HPDE6-E6E7 (cell line): ENCODE data around the gene GOLGA5.
"Not testable (repeated sequence)": the region's sequence is repeated elsewhere in the genome, so short reads cannot be mapped to it uniquely, and the experiment has no call there.

ENCODE experiments used
- DNase-seq: peaks from one replicate; pipeline ENCODE4 v3.0.0; 2011; ENCODE audit warnings: missing footprints; ENCODE audit errors: extremely low spot score

Gene GOLGA5

DNA sequence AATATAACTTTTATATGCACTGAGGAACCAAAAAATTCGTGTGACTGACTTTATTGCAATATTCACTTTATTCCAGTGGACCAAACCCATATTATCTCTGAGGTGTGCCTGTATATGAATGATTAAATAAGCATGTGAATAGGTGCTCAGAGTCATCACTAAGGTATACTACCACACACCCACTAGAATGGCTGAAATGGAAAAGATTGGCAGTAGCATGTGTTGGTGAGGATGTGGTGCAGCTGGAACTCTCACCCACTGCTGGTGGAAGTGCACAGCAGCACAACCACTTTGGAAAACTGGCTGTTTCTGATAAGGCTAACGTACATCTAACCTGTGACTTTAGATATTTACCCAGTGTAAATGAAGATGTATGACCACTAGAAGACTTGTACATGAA, 36.8 kb downstream of the GOLGA5 start:
- no peak for DNase-seq

DNA sequence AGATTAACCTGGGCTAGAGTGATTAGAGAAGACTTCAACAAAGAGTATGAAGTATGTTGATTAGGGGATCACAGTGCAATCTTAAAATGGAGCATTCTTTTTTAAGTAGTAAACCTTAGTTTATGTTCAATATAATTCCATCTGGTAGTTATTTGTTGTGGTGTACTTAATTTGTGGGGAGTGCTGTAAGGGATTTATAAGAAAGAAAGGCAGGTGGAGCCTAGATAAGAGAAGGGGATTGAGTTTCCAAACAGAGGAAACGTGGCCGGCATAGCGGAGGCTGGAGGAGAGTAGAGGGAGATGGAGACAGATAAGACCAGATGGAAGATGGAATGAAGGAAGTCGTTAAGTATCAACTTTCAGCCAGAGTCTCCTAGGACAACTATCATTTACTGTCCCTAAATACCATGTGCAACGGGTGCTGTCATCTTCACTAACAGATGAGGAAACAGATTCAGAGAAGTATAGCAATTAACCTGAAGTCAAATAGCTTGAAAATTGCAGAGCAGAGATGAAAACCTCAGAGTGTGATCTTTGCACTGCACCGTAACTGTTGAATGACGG, 38.1 kb downstream of the GOLGA5 start:
- no peak for DNase-seq

DNA sequence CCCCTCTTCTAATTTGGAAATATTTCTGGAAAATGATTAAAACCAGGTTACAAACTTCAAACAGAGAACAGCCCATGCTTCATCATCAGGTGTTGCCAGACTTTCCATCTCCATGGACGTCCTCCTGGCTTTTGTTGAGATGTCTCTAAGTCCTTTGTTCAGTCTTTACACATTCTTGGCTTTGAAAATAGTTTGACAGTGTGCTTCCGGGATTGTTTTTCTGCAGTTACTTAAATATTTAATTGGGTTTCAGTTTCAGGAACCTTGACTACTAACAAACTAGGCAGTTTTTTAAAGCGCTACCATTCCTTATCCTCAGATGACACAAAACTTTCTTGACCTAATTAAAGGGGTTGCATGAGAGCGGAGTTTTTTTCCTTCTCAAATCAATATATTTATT, 47.8 kb downstream of the GOLGA5 start:
- DNase-seq, result no peak

DNA sequence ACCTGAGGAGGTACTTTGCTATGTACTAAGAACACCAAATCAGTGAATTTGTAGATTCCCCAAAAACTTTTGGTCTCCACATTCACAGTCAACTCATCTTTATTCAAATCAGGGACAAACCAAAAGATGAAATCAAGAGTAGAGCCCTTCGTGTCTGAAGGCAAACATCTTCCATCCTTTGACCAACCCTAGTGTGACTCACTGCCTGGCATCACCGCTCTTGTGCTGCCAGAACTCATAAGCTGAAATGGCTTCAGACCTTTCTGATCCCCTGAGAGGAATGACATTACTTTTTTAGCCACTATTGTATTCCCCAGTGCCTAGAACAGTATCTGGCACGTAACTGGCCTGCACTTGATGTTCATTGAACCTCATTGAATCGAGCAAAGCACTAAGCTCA, 50.1 kb downstream of the GOLGA5 start:
- DNase-seq, result no peak

DNA sequence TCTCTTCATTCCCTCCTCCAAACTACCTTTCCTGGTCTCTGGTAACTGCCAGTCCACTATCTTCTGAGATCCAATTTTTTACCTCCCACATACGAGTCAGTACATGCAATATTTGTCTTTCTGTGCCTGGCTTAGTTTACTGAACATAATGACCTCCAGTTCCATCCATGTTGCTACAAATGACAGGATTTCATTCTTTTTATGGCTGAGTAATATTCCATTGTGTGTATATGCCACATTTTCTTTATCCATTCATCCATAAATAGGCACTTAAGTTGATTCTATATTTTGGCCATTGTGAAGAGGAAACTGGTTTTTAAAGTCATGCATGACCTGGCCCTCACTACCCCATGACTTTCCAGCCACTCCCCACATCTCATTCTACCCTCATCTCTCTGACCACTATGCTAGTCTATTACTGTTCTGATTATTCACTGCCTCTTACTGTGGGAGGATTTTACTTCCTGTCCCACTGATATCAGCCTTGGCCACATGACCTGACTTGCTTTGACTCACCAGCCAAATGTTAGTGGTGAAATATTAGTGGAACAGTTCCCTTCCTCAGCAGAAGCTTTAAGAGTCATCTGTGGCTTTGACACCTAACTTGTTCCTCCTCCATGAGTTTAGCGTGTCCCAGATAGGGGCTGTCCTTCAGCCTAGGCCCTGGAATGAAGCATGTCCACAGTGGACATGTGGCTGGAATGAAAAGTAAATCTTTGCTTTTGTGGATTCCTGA, 52.2 kb downstream of the GOLGA5 start:
- peak; percentile 55 for DNase-seq

DNA sequence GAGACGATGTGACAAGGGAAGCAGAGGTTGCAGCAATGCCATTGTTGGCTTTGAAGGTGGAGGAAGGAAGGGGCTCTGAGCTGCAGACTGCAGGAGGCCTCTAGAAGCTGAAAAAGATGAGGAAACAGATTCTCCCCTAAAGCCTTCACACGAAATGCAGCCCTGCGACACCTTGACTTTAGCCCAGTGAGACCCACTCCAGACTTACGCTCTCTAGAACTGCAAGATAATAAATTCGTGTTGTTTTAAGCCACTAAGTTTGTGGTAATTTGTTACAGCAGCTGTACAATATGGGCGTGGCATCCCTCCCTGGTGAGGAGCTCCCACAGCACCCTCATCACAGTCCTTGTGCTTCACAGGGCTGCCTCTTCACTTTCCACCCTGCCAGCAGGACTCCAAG, 53.2 kb downstream of the GOLGA5 start:
- no peak for DNase-seq

DNA sequence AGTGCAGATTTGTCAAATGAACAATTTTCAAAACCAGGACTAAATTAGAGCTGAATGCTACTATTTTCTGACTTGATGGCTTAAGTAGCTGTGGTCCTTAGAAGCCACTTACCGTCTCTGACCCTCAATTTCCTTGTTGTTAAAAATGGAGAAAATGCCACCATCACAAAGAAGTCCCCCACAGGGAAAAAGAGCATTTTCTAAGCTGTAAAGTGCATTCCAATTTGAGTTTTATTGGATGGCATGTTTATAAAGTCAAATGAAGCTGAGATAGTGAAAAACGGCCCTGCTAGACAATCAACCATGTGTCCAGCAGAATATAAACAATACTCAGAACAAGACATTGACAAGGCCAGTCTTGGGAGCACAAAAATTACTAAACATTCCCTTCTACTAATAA, 53.6 kb downstream of the GOLGA5 start:
- no peak for DNase-seq

DNA sequence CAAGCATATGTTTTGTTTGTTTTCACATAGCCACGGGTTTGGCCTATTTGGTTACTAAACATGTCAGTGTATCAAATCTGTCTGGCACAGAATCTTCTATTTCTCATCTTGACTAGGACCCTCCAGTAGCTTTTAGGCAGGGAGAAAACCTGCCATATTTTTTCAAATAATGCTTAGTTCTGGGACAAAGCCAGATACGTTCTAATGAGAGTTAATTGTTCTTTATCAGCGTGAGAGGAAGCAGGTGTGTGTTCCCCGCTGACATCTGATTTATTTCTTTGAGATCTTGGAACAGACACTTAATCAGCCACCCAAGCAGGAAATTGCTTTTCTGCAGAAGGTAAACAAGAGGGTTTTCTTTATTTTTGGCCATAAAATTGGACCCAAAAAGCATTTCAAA, 54.8 kb downstream of the GOLGA5 start:
- DNase-seq, result no peak

DNA sequence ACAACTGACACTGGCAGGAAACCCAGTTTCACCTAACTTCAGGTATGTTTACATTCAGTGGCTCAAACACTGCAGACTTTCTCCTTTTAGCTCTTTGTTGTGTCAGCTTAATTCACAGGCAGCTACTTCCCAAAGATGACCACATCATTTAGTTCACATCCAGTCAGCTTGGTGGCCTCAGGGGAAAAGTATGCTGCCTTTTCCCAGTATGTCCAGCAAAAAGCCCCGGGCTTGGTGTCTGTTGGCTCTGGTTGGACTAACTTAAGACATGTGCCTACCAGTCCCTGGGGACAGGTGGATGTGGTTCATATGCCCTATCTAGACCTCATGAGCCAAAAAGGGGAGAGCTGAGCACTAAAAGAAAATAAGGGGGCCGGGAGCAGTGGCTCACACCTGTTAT, 56.4 kb downstream of the GOLGA5 start:
- DNase-seq, result no peak

DNA sequence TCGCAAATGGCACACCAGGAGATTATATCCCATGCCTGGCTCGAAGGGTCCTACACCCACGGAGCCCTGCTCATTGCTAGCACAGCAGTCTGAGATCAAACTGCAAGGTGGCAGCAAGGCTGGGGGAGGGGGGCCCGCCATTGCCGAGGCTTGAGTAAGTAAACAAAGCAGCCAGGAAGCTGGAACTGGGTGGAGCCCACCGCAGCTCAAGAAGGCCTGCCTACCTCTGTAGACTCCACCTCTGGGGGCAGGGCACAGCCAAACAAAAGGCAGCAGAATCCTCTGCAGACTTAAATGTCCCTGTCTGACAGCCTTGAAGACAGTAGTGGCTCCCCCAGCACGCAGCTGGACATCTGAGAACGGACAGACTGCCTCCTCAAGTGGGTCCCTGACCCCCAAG, 59.0 kb downstream of the GOLGA5 start:
- DNase-seq, result not testable (repeated sequence)

DNA sequence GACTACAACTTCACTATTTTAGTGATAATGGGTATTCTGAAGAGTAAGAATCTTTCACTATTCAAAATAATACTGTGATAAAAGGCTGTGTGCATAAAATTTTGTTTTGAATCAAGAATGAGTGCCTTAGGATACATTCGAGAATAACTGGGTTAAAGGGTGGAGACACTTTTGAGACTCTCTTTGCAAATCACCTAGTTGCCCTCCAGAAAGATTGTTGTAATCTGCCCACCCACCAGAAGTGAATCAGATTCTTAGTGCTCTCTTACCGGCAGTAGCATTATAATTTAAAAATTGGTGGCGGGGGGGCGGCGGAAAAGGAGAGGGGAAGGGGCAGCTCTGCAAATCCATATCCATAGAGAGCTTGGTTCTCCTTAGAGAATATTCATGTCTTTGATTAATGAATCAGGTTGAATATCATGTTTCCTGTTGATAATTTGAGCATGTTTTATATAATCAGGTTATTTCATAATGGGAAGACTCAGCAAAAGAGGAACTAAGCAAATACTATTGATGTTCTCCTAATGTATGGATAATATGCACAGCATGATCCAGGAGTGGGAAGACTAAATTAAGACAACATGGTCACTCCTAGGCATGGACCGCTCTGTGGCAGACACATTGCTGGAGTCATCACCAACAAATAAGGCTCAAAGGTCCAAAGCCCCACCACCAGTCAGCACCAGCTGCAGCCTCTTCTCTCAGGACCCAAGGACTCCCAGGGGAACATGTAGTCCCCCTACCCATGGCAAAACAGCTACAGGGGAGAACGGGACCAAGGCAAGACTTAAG, 66.1 kb downstream of the GOLGA5 start:
- no peak for DNase-seq

DNA sequence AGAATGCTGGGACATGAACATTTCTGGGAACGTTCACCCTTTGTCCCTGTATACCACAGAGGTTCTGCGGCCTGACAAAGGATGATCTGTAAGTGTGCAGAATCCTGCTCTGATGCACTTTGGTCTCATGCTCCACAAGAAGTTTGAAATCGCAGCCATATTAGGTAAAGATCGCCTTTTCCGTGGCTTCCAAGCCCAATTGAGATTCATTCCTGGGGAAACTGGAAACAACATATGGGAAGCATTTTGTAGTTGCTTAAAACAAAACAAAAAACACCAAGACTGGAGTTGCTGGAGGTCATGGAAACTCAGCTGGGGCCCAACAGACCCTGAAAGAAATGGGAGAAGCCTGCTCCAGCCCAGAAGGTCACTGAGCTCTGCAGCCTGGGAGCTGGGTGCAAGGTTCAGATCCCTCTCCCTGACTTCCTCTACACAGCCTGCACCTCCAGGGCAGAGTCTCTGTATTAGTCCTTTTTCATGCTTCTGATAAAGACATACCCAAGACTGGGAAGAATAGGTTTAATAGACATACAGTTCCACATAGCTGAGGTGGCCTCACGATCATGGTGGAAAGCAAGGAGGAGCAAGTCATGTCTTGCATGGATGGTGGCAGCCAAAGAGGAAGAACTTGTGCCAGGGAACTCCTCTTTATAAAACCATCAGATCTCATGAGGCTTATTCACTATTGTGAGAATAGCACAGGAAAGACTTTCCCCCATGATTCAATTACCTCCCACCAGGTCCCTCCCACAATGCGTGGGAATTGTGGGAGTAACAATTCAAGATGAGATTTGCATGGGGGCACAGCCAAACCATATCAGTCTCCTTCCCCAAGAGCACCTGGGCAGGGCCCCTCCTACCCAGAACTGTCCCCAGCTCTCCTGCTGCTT, 68.0 kb downstream of the GOLGA5 start:
- DNase-seq, result no peak

DNA sequence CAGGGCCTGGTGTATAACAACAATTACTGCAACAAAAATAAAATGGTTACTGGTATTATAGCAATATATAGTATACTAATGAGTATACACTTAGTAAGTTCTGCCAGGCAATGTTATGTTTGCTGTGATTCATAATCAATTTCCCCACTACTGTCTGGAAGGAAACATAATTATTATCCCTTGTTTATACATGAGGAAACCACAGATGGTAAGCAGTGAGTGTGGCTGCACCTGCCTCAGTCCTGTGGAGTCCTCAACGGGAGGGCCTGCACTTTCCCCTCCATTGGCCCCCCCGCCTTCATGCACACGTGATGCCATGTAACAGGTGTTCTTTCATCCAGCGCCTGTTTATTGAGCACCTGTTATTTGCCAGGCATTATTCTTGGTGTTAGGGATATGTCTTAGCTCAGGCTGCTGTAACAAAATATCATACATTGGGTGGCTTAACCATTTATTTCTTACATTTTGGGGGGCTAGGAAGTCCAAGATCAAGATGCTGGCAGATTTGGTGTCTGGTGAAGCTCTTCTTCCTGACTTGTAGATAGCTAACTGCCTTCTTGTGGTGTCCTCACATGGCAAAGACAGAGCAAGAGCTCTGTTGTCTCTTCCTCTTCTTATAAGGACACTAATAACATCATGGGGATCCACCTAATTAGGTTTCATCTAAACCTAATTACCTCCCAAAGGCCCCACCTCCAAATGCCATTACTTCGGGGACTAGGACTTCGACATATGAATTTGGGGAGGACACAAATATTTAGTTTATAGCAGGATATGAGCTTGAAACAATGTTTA, 69.4 kb downstream of the GOLGA5 start:
- DNase-seq, result no peak

DNA sequence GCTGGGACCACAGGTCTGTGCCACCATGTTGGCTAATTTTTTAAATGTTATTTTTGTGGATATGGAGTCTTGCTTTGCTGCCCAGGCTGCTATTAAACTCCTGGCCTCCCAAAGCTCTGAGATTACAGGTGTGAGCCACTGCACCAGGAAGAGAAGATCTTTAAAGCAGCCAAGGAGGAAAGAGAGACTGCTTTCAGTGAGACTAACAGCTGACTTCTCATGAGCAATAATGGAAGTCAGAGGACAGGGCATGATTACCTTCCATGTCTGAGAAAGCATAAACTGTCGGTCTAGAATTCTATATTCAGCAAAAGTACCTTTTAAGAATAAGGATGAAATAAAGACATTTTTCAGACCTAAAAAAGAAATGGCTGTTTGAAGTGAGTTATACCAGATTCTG, 71.6 kb downstream of the GOLGA5 start:
- DNase-seq, result no peak

DNA sequence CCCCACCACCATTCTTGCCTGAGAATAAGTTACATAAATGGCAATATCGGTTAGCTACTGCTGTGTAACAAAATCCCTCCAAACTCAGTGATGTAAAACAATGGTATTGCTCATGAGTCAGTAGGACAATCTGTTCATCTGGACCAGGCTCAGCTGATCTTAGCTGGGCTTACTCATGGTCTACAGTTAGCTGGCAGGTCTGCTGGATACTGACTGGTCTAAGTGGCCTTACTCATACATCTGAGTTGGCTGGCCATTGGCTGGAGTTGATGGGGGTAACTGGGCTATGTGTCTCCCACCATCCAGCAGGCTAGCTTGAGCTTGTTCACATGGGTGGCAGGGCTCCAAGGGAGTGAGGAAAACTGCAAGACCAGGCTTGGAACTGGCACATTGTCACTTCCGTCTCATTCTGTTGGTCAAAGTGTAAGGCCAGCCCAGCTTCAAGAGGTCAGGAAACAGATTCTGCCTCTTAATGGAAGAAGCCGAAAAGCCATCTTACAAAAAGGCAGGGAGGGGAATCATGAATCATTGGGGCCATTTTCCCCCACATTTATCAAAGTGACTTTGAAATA, 72.2 kb downstream of the GOLGA5 start:
- DNase-seq, result no peak

DNA sequence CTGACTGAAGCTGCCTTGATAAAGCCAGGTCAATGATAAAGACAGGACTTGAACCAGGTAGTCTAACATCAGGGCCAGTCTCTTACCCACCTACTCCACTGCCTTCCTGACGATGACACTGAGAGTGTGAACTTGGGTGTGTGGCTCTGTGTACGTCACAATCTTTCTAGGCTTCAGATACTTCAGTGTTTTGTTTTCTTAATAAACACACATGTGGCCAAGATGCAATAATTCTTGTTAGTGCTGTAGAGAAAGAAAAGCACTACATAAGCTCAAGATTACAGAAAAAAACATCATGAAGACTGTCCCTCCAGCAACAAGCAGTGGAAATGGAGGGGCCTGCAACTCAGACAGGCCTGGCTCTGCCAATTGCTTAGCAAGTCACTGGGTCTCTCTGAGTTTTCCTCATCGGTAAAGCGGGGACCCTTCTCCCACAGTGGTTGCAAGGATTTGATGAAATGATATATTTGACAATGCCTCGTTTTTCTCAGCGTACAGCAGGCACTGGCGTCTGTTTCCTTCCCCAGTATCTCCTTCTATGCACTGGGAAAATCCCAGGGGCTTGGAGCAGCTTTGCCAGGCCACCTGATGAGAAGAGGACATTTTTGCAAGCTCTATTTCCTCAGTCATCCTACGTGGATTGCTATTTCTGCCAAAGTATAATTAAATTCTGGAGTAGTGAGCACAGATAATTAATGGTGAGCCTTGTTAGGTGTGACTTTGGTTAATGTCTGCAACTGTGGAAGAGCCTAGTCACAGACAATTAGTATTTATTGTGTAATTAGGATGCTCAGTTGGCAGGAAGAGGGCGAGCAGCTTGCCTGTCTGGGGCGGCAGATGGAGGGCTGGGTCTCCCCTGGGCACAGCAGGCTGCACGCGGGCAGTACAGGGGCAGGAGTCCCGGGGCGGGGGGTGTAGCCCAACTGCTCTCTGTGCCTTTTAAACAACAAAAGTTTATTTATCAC, 73.1 kb downstream of the GOLGA5 start:
- no peak for DNase-seq

DNA sequence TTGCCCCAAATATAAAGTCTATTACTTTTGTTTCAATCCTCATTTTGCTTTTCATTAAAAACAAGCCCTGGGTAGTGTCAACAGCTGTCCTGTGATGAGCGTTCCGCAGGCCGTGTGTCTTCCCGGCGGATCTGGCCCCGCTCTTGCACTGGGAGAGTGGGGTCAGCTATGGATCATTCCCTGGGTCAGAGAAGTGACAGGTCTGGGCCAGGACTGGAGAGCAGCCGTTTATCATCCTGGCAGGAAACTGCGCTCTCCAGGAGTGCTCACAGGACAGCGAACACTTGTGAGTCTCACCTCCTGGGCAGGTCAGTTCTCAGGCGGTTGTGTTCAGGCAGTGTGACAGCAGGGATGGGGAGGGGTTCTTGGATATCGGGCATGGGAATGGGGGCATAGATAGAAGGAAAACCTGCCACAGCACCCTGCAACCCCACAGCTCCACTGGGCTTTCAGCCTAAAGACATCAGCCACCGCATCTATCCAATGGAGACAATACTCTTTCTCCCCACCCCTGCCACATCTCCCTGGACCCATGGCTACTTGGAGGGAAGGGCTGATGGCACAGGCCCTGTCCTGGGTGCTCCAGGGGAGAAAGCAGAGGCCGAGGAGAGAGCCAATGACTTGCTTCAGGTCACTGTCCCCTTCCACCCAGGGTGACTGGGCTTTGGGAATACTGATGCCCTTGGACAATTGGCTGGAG, 81.0 kb downstream of the GOLGA5 start:
- no peak for DNase-seq

DNA sequence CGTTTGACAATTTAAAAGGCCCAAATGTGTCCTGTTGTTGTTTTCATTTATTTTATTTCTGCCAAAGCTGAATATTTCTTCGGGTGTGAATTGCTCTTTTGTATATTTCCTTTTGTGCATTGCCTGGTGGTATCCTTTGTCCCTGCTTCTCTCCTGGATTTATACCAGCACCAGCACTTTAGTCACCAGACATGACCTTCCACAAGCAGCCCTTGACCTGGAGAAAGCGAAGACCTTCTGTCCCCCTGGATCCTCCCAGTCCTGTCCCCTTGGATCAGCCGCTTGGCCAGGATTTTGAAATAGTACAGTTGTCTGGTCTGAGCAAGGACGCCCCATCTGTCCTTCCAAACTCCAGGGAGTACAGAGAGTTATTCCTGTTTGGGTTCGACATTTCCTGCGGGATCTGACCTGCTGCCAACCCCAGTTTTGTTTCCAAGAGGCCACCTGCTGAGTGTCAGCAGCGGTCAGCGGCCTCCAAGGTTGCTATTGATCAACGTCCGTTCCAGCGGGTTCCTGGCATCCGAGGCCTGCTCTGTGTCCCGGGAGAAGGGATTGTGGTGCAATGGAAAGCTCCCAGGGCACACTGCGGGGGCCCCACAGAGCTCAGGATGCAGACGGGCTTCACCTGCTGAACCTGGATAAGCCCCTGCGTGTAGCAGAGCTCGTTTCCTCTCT, 83.8 kb downstream of the GOLGA5 start:
- no peak for DNase-seq

DNA sequence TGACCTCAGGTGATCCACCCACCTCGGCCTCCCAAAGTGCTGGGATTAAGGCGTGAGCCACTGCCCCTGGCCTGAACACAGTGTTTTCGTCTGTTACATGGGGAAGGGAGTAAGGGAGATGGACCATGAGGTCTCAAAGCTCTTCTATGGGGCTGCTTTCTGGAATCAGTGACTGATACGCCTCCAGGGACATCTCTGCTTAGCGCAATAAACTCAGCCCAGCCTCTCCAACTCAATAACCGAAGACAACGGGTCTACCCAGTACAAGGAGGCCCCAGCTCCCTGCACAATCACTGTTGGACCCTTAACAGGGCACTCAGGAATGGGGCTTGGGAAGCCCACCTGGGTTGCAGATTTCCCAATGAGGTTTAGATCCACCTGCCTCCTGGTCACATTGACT, 86.2 kb downstream of the GOLGA5 start:
- DNase-seq, result no peak
